Measurements from ENCODE around the gene ATF7IP2.
"Not testable (repeated sequence)": the region's sequence is repeated elsewhere in the genome, so short reads cannot be mapped to it uniquely, and the experiment has no call there.

Gene ATF7IP2

DNA sequence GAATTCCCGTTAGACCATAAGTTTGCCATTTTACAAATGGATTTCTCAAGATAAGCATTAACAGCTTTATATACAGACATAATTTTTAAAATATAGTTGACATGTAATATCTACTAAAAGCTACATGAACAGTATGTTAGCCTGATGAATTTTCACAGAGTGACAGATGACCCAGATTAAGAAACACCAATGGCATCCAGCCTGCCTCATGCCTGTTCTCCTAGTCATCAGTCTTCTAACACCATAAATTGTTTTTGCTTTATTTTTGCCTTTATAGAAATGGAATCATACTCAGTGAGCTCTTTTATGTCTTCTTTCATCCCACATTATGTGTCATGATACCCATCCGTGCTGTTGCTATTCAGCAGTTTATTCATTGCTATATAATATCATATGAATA, 80.0 kb downstream of the ATF7IP2 start:
- DNase-seq = no peak

DNA sequence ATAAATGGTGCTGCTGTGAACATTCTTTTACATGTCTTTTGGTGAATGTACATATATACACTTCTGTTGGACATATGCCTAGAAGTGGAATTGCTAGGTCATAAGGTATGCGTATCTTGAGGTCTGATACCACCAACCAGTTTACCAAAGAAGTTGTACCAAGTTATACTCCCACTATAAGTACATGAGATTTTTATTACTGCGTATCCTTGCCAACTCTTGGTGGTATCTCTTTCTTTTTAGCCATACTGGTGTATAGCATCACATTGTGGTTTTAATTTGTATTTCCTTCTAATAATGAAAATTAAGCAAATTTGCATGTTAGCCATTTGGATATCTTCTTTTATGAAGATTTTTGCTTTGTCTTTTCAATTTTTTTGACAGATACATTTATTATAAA, 80.5 kb downstream of the ATF7IP2 start:
- DNase-seq = no peak

DNA sequence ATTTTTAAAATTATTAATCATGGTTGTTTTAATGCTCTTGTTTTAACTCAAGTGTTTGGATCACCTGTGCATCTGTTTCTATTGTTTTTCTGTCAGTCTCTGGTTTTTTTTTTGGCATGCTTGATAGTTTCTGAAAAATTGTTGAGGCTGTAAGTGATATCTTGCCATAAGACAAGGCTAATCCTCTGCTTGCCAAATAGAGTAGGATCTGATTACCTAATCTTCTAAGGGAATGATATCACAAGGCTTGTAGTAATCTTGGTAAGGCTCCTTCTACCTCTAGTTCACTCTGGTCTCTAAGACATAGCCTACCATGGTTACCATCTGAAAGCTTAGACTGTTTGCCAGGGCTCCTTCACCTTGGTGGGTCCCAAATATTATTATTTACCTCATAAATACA, 81.0 kb downstream of the ATF7IP2 start:
- no peak for DNase-seq

DNA sequence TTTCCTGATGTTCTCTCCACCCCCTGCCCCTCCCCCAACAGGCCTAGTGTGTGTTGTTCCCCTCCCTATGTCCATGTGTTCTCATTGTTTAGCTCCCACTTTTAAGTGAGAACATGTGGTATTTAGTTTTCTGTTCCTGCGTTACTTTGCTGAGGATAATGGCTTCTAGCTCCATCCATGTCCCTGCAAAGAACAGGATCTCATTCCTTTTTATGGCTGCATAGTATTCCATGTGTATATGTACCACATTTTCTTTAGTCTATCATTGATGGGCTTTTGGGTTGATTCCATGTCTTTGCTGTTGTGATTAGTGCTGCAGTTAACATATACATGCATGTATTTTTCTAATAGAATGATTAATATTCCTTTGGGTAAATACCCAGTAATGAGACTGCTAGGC, 90.8 kb downstream of the ATF7IP2 start:
- not testable (repeated sequence) for DNase-seq

DNA sequence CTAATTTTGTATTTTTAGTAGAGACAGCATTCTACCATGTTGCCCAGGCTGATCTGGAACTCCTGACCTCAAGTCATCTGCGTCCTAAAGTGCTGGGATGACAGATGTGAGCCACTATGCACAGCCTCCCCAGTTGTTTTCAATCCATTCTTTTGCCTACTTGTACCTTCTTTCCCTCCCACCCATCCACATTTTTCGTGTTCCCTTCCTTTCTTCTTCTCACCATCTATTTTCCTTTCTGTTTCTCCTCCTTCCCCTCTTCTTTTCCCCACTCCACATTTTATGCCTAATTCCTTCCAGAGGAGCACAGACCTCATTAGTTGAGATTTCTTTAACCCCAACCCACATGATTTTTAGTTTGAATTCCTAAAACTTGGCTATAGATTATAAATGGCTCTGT, 94.3 kb downstream of the ATF7IP2 start:
- DNase-seq = no peak

DNA sequence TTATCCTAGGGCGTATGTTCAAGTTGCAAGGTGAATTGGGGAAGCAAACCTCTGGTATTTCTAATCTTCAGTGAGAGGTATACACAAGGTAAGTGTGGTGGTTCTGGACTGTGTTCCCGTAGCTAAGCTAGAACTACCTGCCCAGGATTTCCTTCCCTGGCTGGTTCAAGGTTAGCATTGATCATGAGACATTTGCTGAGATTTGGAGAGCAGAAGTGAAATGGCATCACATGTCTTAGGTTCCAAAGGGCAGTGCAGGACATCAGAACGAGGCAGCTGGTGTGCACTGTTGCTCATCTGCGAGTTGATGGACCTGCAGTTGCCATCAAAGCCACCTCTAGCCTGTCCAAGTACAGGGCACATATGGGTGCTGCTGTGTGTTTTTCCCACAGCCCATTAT, 99.3 kb downstream of the ATF7IP2 start:
- no peak for DNase-seq

DNA sequence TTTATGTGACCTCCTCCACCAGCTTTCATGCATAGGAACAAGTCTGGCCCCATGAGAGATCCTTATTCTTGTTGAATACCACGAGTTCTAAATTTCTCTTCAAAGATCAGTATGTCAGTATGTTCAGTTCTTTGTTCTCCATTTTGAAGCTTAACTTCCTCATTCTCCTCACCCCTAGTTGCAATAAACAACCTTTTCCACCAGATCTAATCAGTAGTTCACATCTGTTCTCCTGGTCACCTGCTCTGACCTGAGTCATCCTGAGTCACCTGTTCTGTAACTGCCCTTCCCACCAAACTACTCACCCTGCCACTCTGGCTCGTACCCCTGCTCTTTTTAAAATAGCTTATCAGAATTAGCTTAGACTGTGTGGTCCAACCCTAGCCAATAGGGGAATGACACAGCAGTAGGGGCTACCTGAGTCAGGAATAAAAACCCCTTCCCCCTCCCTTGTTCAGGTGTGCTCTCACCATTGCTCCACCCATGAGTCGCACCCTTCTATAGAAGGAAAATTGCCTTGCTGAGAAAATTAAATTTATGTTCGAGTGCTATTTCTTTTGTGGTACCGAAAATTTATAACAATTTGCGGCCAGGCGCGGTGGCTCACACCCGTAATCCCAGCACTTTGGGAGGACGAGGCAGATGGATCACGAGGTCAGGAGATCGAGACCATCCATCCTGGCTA, 100.0 kb downstream of the ATF7IP2 start:
- no peak for DNase-seq

DNA sequence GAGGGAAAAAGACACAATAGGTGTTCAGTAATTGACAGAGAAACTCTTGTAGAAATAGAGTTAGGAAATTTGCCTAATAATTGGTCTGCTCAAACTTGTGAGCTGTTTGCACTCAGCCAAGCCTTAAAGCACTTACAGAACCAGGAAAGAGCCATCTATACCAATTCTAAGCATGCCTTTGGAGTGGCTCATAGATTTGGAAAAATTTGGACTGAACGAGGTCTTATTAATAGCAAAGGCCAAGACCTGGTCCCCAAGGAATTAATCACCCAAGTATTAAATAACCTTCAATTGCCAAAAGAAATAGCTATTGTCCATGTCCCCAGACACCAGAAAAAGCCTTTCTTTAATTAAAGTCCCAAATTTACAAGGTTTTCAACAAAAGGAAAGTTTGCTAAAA, 104.3 kb downstream of the ATF7IP2 start:
- no peak for DNase-seq

DNA sequence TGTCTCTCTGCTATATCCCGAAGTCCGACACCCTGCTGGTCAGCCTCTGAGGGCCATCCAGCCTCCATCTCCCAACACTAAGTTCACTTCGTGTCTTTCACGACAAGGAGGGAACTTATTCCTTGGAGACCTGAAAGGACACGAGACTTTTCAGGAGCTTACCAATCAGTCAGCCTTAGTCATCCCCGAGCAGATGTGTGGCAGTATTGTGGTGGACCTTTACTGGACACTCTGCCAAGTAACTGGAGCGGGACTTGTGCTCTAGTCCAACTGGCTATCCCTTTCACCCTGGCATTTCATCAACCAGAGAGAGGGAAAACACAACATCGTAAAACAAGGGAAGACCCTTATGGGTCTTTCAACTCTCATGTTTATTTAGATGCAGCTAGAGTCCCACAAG, 107.4 kb downstream of the ATF7IP2 start:
- no peak for DNase-seq

DNA sequence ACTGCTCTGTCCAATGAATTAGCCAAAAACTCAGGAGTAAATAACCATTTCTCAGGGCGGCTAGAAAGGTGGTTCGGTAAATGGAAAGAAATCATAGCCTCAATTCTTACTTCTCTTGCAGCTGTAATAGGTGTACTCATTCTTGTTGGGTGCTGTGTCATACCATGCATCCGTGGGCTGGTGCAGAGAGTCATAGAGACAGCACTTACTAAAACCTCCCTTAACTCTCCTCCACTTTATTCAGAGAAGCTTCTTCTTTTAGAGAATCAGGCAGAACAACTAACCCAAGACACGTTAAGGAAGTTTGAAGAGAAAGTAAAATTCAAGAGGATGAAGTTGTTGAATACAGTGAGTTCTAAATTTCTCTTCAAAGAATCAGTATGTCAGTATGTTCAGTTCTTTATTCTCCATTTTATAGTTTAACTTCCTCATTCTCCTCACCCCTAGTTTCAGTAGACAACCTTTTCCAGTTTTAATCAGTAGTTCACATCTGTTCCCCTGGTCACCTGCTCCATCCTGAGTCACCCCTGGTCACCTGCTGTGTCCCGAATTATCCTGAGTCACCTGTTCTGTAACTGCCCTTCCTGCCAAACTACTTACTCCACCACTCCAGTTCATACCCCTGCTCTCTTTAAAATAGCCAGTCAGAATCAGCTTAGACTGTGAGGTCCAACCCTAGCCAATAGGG, 108.6 kb downstream of the ATF7IP2 start:
- DNase-seq = no peak

DNA sequence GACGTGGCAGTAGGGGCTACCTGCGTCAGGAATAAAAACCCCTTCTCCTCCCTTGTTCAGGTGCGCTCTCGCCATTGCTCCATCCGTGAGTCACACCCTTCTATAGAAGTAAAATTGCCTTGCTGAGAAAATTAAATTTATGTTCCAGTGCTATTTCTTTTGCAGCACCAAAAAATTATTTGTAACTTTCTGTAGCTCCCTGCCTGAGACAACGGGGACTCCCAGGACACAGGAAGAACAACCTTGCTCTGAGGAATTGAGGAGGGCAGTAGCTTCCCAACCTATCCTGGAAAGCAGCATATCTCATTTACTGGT, 109.1 kb downstream of the ATF7IP2 start:
- no peak for DNase-seq

DNA sequence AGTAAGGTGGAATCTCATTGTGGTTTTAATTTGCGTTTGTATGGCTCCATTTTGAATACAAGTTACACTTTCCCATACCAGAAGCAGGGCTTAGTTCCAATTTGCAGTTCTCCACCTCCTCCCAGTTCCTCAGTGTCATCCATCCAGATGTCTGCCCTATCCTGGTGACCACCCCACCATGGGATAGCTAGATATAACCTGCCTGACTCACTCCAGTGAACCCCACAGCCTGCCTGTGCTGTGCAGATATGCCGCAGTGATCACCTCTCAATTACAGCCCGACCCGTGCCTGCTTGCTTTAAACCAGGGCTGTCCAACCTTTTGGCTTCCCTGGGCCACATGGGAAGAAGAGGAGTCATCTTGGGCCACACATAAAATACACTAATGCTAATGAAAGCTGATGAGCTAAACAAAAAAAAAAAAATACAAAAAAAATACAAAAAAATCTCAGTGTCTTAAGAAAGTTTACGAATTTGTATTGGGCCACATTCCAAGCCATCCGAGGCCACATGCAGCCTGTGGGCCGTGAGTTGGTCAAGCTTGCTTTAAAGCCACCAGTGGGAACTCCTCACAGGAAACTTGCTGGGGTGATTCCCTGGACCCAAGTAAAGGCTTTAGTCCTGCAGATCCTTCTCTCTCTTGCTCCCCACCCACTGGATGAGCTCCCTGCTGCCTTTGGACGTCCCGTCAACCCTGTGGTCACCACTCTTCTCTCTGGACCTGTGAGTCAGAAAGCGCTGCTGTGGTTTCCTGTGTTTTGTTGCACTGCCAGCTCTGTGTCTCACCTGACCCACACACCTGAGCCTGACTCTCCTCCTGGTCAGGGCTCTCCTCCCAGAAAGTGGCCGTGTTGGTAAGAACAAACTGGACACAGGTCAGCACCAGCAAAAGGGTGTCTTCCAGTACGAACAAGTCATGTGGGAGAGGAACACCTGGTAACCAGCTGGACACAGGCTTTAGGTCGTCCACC, 111.6 kb downstream of the ATF7IP2 start:
- DNase-seq = no peak

DNA sequence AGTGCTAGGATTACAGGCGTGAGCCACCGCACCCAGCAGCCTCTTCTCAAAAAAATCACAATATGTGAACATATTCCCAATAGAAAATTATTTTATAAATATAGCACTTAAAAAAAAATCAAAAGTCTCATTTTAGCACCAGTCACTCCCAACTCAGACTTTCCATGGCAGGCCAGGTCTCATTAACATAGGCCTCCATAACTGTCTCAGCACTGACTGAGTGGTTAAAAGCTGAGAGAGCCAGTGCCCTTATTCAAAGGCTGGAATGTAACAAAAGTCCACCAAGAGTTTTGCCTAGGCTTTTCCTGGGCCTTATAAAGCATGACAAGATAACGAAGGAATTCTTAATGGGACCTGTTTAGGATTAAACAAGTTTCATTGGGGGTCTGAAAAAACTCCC, 114.7 kb downstream of the ATF7IP2 start:
- no peak for DNase-seq

DNA sequence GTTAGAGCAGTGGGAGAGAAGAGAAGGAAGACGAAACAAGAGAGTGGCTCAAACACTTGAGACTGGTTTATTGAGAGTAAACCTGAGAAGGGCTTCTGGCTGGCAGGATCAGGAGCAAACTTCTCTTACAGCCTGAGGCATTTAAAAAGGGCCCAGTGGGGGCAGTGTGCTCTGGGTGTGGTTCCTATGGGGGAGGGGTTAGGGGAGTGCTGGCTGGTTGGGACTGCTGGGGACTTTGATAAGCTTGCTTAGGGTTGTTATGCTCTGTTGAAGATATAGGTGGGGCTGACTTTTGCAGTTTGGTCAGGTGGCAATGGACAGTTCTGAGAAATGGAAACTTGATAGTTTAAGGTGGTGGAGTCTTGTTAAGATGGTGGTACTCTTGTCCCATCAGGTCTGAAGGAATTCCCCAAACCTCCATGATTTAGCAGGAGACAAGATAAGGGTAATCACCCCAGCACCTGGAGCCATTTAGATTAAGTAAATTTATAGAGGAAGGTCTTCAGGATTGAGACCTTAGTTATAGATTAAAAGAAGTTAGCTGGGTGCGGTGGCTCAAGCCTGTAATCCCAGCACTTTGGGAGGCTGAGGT, 115.3 kb downstream of the ATF7IP2 start:
- DNase-seq = no peak

DNA sequence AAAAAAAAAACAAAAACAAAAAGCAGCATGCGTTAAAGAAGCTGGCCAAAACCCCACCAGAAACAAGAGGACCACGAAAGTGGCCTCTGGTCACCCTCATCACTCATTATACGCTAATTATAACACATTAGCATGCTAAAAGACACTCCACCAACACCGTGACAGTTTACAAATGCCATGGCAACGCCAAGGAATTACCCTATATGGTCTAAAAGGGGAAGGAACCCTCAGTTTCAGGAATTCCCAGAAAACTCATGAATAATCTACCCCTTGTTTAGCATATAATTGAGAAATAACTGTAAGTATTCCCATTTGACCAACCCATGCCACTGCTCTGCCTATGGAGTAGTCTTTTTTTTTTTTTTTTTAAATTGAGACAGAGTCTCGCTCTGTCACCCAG, 116.9 kb downstream of the ATF7IP2 start:
- peak; percentile 43 for DNase-seq

DNA sequence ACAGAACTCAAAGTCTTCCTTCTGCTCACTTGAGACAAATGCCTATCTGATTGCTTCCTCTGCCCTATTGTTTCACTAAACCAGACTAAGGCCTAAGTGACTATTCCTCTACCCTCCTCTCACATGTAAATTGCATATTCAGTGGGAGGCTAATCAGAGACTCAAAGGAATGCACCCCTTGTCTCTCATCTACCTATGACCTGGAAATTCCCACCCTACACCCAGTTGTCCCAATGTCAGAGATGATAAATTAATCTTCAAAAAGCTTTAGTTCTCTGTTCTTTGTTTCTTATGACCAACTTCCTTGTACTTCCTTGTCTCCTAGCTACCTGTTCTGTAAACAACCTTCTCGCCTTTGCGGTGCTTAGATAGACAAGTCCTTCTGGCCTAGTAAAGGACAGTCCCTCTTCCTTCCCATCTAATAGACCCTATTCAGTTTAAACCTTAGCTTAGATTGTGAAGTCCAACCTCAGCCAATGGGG, 118.6 kb downstream of the ATF7IP2 start:
- no peak for DNase-seq

DNA sequence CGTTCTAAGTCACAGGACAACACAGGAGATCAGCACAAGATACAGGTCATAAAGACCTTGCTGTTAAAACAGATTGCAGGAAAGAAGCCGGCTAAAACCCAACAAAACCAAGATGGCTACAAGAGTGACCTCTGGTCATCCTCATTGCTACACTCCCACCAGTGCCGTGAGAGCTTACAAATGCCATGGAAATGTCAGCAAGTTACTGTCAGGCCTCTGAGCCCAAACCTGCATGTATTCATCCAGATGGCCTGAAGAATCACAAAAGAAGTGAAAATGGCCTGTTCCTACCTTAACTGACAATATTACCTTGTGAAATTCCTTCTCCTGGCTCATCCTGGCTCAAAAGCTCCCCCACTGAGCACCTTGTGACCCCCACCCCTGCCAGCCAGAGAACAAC, 119.4 kb downstream of the ATF7IP2 start:
- DNase-seq = not testable (repeated sequence)

DNA sequence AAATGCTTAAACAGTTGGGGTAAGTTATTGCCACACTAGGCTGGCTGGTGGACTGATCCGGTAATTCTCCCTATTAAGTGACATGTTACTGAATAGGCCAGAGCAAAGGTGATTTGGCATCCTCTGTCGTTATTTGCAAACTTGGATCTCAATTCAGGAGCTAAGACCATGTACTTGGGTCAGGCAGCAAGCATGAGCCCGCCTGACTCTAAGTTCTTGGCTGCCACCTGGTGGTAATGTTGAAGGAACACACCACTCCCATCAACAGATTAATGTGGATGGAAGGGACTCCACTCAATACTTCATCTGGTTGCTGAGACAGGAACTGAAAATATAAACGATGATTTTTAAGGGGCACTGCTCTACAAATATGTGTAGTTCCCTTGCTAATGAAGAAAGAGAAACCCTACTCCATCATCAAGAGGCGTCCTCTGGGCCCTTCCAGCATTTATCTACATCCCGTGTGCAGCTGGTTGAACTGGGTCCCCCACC, 123.7 kb downstream of the ATF7IP2 start:
- peak; percentile 76 for DNase-seq

DNA sequence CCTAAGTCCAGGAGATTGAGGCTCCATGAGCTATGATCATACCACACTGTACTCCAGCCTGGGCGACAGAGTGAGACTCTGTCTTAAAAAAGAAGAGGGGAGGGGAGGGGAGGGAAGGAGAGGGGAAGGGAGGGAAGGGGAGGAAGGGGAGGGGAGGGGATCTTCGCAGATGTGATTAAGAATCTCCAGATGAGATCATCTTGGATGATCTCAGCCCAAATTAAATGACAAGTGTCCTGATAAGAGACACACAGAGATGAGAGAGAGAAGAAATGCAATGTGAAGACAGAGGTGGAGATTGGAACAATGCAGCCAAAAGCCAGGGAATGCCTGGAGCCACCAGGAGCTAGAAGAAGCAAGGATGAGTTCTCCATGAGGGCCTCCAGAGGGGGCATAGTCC, 124.4 kb downstream of the ATF7IP2 start:
- no peak for DNase-seq

DNA sequence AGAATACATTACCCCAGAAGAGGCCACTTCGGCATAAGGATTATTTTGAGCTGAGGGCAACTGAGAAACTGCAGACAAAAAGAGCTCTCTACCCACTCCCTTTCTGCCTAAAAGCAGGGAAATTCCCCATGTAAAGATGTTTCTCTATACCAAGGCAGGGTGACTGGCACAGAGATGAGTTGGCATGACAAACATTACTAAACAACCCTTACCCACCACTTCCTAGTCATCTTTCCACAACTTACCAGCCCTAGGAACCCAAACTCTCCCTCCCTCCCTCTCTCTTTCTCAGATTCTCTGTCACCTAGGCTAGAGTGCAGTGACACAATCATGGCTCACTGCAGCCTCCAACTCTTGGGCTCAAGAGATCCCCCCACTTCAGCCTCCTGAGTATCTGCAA, 126.0 kb downstream of the ATF7IP2 start:
- DNase-seq = peak; percentile 53

DNA sequence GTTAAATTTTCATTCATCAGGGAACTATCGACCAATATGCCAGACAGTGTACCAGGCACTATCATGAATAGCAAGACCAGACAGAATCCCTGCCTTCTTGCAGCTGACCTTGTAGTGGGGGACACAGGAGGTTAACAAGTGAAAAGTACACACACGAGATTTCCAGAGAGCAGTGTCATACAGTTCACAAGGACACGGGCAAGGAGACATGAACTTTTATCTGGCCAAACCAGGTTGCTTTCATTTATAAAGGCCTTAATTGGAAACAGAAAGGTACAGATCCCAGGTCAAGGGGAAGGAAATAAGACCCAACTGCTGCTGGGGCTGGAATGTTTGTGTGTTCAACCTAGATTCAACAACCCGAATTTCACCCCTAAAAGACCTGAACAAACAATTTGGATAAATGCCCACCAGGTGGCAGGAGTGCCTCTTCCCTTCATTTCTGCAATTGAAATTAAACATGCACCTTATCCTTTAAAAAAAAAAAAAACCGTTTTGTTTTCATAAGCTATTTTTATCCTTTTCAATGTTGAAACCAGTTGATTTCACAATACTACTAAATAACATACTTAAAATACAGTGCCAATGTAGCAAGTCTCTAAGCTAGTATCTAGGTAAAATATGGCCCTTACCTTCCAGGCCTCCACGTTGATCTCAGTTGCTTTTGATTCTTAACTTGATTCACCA, 128.7 kb downstream of the ATF7IP2 start:
- peak; percentile 72 for DNase-seq

DNA sequence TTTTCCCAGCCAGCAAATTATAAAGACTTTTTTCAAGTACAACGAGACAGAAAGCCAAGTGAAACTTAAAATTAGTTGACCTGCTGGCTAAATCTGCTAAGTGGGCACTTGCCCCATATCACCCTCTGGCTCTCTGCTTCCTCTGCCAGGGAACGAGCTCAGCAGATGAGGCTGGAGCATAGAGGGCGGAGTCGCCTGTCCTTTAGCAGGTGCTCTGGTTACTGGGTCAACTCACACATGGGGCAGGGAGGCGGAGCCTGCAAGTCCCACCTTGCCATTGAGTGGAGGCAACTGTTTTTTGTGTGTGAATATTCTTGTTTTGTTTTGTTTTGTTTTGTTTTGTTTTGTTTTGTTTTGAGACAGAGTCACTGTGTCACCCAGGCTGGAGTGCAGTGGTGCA, 132.0 kb downstream of the ATF7IP2 start:
- no peak for DNase-seq
